Measurements from ENCODE around the gene YIPF4. TPM values are rescaled to one million over a fixed set of nuclear protein-coding genes. Genes with fewer than 3 reads are reported as not detected.
"Not testable (repeated sequence)": the region's sequence is repeated elsewhere in the genome, so short reads cannot be mapped to it uniquely, and the experiment has no call there.

YIPF4 gene
- total RNA-seq, 1 donor from 2014 or later: 58.0 TPM

DNA sequence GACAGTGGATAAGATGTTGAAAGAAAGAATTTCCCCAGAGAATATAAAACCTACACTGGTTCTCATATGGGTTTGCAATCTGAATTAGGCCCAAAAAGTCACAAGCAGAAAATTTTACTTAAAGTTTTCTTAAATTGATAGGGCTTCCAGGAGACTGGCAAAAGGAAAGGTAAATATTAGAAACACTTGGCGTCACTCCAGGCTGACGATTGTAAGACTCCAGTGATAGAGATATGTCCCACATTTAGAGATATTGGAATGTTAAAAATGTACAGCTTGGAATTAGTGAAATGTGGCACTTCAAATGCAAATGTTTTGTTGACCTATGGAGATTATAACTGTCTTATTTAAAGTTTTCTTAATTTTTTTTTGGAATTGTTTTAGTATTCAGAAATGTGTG lies 14.0 kb downstream of the YIPF4 start:
- H3K36me3 Mint-ChIP-seq (ENCODE audit: low read depth, unreplicated experiment): peaks cover 29% of the 10 kb centered on the region
- H3K4me3 Mint-ChIP-seq (ENCODE audit: unreplicated experiment): no peak overlapping the region
- H3K9me3 Mint-ChIP-seq (ENCODE audit: unreplicated experiment): no peaks in the 10 kb centered on the region
- H3K27ac Mint-ChIP-seq (ENCODE audit: unreplicated experiment): no peak overlapping the region
- DNase-seq (ENCODE audit: low spot score): no peak
- H3K4me1 Mint-ChIP-seq (ENCODE audit: unreplicated experiment): no peaks in the 10 kb centered on the region
- no peak for TF ChIP-seq CTCF (IDR thresholded peaks at IDR 0.05; ENCODE audit: unreplicated experiment)
- H3K27me3 Mint-ChIP-seq (ENCODE audit: unreplicated experiment): peaks cover 4% of the 10 kb centered on the region

GRCh38 chr2:32293493-32293892 lies 15.8 kb downstream of the YIPF4 start:
- H3K4me3 Mint-ChIP-seq (ENCODE audit: unreplicated experiment); H3K4me1 Mint-ChIP-seq (ENCODE audit: unreplicated experiment); DNase-seq (ENCODE audit: low spot score); H3K27me3 Mint-ChIP-seq (ENCODE audit: unreplicated experiment); H3K9me3 Mint-ChIP-seq (ENCODE audit: unreplicated experiment); H3K27ac Mint-ChIP-seq (ENCODE audit: unreplicated experiment): not testable (repeated sequence)
- peaks cover 29% of the 10 kb centered on the region for H3K36me3 Mint-ChIP-seq (ENCODE audit: low read depth, unreplicated experiment)

DNA sequence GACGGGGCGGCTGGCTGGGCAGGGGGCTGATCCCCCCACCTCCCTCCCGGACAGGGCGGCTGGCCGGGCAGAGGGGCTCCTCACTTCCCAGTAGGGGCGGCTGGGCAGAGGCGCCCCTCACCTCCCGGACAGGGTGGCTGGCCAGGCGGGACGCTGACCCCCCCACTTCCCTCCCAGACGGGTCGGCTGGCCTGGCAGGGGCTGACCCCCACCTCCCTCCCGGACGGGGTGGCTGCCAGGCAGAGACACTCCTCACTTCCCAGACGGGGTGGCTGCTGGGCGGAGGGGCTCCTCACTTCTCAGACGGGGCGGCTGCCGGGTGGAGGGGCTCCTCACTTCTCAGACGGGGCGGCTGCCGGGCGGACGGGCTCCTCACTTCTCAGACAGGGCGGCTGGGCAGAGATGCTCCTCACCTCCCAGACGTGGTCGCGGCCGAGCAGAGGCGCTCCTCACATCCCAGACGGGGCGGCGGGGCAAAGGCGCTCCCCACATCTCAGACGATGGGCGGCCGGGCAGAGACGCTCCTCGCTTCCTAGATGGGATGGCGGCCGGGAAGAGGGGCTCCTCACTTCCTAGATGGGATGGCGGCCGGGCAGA lies 16.4 kb downstream of the YIPF4 start:
- H3K9me3 Mint-ChIP-seq (ENCODE audit: unreplicated experiment): not testable (repeated sequence)

GRCh38 chr2:32310577-32310976 lies 32.9 kb downstream of the YIPF4 start:
- Mint-ChIP-seq H3K9me3 (ENCODE audit: unreplicated experiment) (no peaks in the 10 kb centered on the region), H3K27me3 (ENCODE audit: unreplicated experiment) (no peaks in the 10 kb centered on the region)

More for the DNA sequence above, 16.4 kb downstream of the YIPF4 start:
- not testable (repeated sequence) for H3K27ac Mint-ChIP-seq (ENCODE audit: unreplicated experiment); H3K4me1 Mint-ChIP-seq (ENCODE audit: unreplicated experiment); DNase-seq (ENCODE audit: low spot score); H3K27me3 Mint-ChIP-seq (ENCODE audit: unreplicated experiment); H3K4me3 Mint-ChIP-seq (ENCODE audit: unreplicated experiment)
- peaks cover 31% of the 10 kb centered on the region for H3K36me3 Mint-ChIP-seq (ENCODE audit: low read depth, unreplicated experiment)

GRCh38 chr2:32314886-32315285 lies 37.2 kb downstream of the YIPF4 start:
- no peak for DNase-seq (ENCODE audit: low spot score)
- peaks cover 9% of the 10 kb centered on the region for H3K36me3 Mint-ChIP-seq (ENCODE audit: low read depth, unreplicated experiment)
- no peak overlapping the region for H3K4me3 Mint-ChIP-seq (ENCODE audit: unreplicated experiment)
- TF ChIP-seq CTCF (IDR thresholded peaks at IDR 0.05; ENCODE audit: unreplicated experiment): no peak
- no peak overlapping the region for H3K27ac Mint-ChIP-seq (ENCODE audit: unreplicated experiment)
- no peaks in the 10 kb centered on the region for H3K9me3 Mint-ChIP-seq (ENCODE audit: unreplicated experiment)
- H3K27me3 Mint-ChIP-seq (ENCODE audit: unreplicated experiment): no peaks in the 10 kb centered on the region
- no peaks in the 10 kb centered on the region for H3K4me1 Mint-ChIP-seq (ENCODE audit: unreplicated experiment)

More at GRCh38 chr2:32310577-32310976, 32.9 kb downstream of the YIPF4 start:
- H3K4me3 Mint-ChIP-seq (ENCODE audit: unreplicated experiment): no peak overlapping the region
- peaks cover 8% of the 10 kb centered on the region for H3K36me3 Mint-ChIP-seq (ENCODE audit: low read depth, unreplicated experiment)
- TF ChIP-seq CTCF (IDR thresholded peaks at IDR 0.05; ENCODE audit: unreplicated experiment): no peak
- H3K4me1 Mint-ChIP-seq (ENCODE audit: unreplicated experiment): no peaks in the 10 kb centered on the region
- no peak overlapping the region for H3K27ac Mint-ChIP-seq (ENCODE audit: unreplicated experiment)
- no peak for DNase-seq (ENCODE audit: low spot score)

DNA sequence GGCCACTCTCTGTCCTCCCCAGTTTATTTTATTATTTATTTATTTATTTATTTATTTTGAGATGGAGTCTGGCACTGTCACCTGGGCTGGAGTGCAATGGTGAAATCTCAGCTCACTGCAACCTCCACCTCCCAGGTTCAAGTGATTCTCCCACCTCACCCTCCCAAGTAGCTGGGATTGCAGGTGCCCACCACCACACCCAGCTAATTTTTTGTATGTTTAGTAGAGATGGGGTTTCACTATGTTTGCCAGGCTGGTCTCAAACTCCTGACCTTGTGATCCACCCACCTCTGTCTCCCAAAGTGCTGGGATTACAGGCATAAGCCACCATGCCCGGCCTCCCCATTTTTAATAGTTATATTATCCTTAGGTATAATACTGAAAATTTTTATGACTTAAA lies 51.0 kb downstream of the YIPF4 start:
- H3K27me3 Mint-ChIP-seq (ENCODE audit: unreplicated experiment); H3K9me3 Mint-ChIP-seq (ENCODE audit: unreplicated experiment); H3K36me3 Mint-ChIP-seq (ENCODE audit: low read depth, unreplicated experiment); H3K4me3 Mint-ChIP-seq (ENCODE audit: unreplicated experiment); H3K4me1 Mint-ChIP-seq (ENCODE audit: unreplicated experiment); DNase-seq (ENCODE audit: low spot score); H3K27ac Mint-ChIP-seq (ENCODE audit: unreplicated experiment): not testable (repeated sequence)

DNA sequence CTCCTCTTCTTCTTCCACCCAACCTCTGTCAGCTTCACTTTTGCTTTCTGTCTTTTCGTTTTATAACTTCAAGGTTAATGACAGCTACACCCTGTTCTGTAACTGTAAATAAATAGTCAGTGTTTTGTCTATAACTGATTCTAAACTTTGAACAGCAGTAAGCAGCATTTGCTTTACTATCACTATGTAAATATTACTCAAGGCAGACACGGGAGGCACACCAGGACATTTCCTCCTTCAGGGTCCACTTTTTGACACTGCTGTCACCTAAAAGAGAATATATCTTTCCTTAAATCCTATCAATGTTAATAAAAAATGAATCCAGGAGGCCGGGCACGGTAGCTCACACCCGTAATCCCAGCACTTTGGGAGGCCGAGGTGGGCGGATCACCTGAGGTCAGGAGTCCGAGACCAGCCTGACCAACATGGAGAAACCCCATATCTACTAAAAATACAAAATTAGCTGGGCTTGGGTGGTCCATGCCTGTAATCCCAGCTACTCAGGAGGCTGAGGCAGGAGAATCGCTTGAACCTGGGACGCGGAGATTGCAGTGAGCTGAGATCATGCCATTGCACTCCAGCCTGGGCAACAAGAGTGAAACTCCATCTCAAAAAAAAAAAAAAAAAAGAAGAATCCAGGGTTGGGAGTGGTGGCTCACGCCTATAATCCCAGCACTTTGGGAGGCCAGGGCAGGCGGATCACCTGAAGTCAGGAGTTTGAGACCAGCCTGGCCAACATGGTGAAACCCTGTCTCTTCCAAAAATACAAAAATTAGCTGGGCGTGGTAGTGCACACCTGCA lies 51.7 kb downstream of the YIPF4 start:
- not testable (repeated sequence) for H3K27ac Mint-ChIP-seq (ENCODE audit: unreplicated experiment); H3K27me3 Mint-ChIP-seq (ENCODE audit: unreplicated experiment); H3K36me3 Mint-ChIP-seq (ENCODE audit: low read depth, unreplicated experiment); H3K9me3 Mint-ChIP-seq (ENCODE audit: unreplicated experiment); DNase-seq (ENCODE audit: low spot score); H3K4me1 Mint-ChIP-seq (ENCODE audit: unreplicated experiment); H3K4me3 Mint-ChIP-seq (ENCODE audit: unreplicated experiment)

Measured in endothelial cell (in vitro differentiated cells).